GM12864 (cell line): ENCODE results near the gene BIK.

Source experiments
- DNase-seq: peaks from one replicate; pipeline ENCODE4 v3.0.0-alpha.2; 2011; ENCODE audit warnings: low read depth
- H3K4me3 ChIP-seq: 2 replicates; pipeline ENCODE4 v1.5.1; 2011; ENCODE audit warnings: mild to moderate bottlenecking, low read depth, low read length, control low read depth
- TF ChIP-seq, protein P1 (sequence below): IDR thresholded peaks from 2 replicates; pipeline ENCODE4 v1.5.1; 2011; ENCODE audit warnings: low read depth, mild to moderate bottlenecking, moderate library complexity, low read length, control low read depth, inconsistent platforms; ENCODE audit errors: missing control alignments

BIK gene, protein sequence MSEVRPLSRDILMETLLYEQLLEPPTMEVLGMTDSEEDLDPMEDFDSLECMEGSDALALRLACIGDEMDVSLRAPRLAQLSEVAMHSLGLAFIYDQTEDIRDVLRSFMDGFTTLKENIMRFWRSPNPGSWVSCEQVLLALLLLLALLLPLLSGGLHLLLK

DNA sequence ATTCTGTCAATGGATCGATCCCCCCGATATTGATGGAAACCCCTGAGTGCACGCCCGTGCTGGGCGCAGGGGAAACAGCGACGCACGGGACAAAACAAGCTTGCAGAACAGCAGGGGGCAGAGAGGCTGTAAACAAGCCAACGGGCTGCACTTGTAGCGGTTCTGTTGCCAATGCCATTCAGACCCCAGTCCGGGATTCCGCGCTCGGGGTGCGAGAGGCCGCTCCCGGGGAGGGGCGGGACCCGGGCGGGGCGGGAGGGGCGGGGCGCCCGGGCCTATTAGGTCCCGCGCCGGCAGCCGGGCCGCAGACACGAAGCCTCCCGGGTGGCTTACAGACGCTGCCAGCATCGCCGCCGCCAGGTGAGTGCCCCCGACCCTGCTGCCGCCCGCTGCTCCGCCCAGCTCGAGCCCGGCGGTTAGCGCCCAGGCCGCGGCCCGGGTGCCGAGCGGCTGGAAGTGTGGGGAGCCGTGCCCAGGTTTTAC lies at the start of gene BIK:
TSS of gene BIK (plus strand) at position 307 of the 483 bp plus-strand sequence. CDS start 13,273 bp downstream, outside the sequence.
- no peak for DNase-seq
- TF ChIP-seq, protein P1, sequence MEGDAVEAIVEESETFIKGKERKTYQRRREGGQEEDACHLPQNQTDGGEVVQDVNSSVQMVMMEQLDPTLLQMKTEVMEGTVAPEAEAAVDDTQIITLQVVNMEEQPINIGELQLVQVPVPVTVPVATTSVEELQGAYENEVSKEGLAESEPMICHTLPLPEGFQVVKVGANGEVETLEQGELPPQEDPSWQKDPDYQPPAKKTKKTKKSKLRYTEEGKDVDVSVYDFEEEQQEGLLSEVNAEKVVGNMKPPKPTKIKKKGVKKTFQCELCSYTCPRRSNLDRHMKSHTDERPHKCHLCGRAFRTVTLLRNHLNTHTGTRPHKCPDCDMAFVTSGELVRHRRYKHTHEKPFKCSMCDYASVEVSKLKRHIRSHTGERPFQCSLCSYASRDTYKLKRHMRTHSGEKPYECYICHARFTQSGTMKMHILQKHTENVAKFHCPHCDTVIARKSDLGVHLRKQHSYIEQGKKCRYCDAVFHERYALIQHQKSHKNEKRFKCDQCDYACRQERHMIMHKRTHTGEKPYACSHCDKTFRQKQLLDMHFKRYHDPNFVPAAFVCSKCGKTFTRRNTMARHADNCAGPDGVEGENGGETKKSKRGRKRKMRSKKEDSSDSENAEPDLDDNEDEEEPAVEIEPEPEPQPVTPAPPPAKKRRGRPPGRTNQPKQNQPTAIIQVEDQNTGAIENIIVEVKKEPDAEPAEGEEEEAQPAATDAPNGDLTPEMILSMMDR = peak; percentile 49
- H3K4me3 ChIP-seq = peak within 1 kb of the TSS; percentile 85

GRCh38 chr22:43066134-43066533 lies 44.4 kb upstream of the BIK start:
- DNase-seq = no peak
- no peak overlapping the region for H3K4me3 ChIP-seq
- TF ChIP-seq, protein P1 = no peak

GRCh38 chr22:43066844-43067385 lies 43.6 kb upstream of the BIK start:
- no peak for DNase-seq
- H3K4me3 ChIP-seq = no peak overlapping the region
- TF ChIP-seq, protein P1 = no peak

DNA sequence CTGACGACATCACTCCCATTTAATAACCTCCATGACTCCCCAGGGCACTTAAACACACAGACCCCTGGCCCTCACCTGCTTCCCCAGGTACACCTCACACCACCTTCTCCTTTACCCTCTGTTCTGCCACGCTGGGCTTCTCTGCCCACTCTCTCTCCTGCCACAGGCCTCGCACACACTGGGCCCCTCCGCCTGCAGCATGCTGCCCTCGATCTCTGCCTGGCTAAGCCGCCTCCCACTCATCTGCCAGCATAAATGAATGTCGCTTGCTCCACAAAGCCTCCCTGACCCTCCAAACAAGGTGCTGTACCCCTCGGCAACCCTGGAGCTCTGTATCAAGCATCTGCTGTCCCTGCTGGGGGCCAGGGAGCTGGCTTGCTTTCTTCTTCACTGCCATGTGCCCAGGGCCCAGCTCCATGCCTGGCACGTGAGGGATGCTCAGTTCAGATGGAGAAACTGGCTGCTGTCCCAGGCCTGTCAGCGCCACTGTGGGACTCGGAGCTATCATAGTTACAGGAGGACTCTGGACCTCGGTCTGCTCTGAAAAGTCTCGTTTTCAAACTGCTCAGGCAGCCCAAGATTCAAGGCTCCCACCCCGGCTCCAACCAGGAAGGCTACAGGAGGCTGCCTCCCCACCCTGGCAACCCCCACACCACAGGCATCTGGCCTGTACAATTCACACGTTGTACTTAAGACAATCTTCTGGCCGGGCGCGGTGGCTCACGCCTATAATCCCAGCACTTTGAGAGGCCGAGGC lies 33.3 kb upstream of the BIK start:
- TF ChIP-seq, protein P1 = no peak
- DNase-seq = no peak
- no peak overlapping the region for H3K4me3 ChIP-seq

GRCh38 chr22:43078522-43078921 lies 32.0 kb upstream of the BIK start:
- no peak for DNase-seq
- H3K4me3 ChIP-seq = no peak overlapping the region
- TF ChIP-seq, protein P1 = no peak

GRCh38 chr22:43079742-43080141 lies 30.8 kb upstream of the BIK start:
- DNase-seq = no peak
- no peak overlapping the region for H3K4me3 ChIP-seq
- TF ChIP-seq, protein P1 = no peak
